ENCODE data around the gene RSPO4.

GRCh38 chr20:1033751-1034414, 31.8 kb upstream of the RSPO4 start:
- TF ChIP-seq EP300 (IDR thresholded peaks at IDR 0.05; ENCODE audit: borderline replicate concordance) (no peak), FOXM1 (IDR thresholded peaks at IDR 0.05; ENCODE audit: borderline replicate concordance, low read depth) (no peak)
- TF ChIP-seq, protein P1, sequence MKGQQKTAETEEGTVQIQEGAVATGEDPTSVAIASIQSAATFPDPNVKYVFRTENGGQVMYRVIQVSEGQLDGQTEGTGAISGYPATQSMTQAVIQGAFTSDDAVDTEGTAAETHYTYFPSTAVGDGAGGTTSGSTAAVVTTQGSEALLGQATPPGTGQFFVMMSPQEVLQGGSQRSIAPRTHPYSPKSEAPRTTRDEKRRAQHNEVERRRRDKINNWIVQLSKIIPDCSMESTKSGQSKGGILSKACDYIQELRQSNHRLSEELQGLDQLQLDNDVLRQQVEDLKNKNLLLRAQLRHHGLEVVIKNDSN (IDR thresholded peaks at IDR 0.05), result peak; percentile 58

Measured in Ishikawa (cell line).